Astrocyte of the spinal cord (primary cell): ENCODE data around the gene TTBK1.

ENCODE experiments used
- DNase-seq: peaks from one replicate; pipeline ENCODE4 v3.0.0; 2011; ENCODE audit warnings: low read depth, low spot score
- H3K4me3 ChIP-seq: 2 replicates; pipeline ENCODE4 v1.5.1; 2011; ENCODE audit warnings: low read depth, mild to moderate bottlenecking, low read length, moderate library complexity
- CTCF ChIP-seq: IDR thresholded peaks from 2 replicates; pipeline ENCODE4 v1.5.1; 2012; ENCODE audit warnings: low read depth, mild to moderate bottlenecking, low read length, inconsistent platforms
- in situ Hi-C: cut with HindIII; loops from 2 replicates; pipeline ENCODE4 v1.10.0; 2017; ENCODE audit warnings: low sequenced_read_pairs

TTBK1 gene

GRCh38 chr6:43262780-43263313 is 19.6 kb downstream of the TTBK1 start:
- DNase-seq, result no peak
- in situ Hi-C loops, result no loop called here
- no peak for TF ChIP-seq CTCF
- H3K4me3 ChIP-seq, result no peak overlapping the region

GRCh38 chr6:43263314-43264178 is 20.3 kb downstream of the TTBK1 start:
- TF ChIP-seq CTCF, result peak; percentile 83
- H3K4me3 ChIP-seq, result no peak overlapping the region
- DNase-seq, result peak; percentile 50
- in situ Hi-C loops, result no loop called here

- no peak for DNase-seq
Measured at GRCh38 chr6:43264599-43265145, 21.4 kb downstream of the TTBK1 start.

GRCh38 chr6:43265564-43265963 is 22.3 kb downstream of the TTBK1 start:
- no peak for TF ChIP-seq CTCF
- DNase-seq, result no peak
- in situ Hi-C loops, result no loop called here

More at GRCh38 chr6:43264599-43265145, 21.4 kb downstream of the TTBK1 start:
- in situ Hi-C loops, result no loop called here
- no peak for TF ChIP-seq CTCF
- no peak overlapping the region for H3K4me3 ChIP-seq

GRCh38 chr6:43267619-43268354 is 24.5 kb downstream of the TTBK1 start:
- in situ Hi-C loops, result no loop called here
- DNase-seq, result no peak
- H3K4me3 ChIP-seq, result no peak overlapping the region
- TF ChIP-seq CTCF, result no peak

More at GRCh38 chr6:43265564-43265963, 22.3 kb downstream of the TTBK1 start:
- H3K4me3 ChIP-seq, result no peak overlapping the region

GRCh38 chr6:43268355-43268700 is 25.0 kb downstream of the TTBK1 start:
- no peak overlapping the region for H3K4me3 ChIP-seq
- in situ Hi-C loops, result no loop called here
- no peak for TF ChIP-seq CTCF
- DNase-seq, result no peak
